Measurements from ENCODE around the gene CLDN6.

- TF ChIP-seq CTCF (IDR thresholded peaks at IDR 0.05) = no peak
- TF ChIP-seq POLR2A (IDR thresholded peaks at IDR 0.05) = no peak
These were observed 51.8 kb downstream of the CLDN6 start for GRCh38 chr16:2966043-2966807.

Data from testis (tissue), 2 donors.